Thoracic aorta (tissue), 2 donors: ENCODE data around the gene IL12RB2. TPM values are rescaled to one million over a fixed set of nuclear protein-coding genes. Genes with fewer than 3 reads are reported as not detected.
A peak's percentile ranks its signal among the peaks of the same experiment; 100 is the strongest.

Source experiments
- ATAC-seq: fragments of 150-250 bp; one replicate; pipeline ENCODE4 v1.8.0; 2017; ENCODE audit warnings: low read depth; ENCODE audit not compliant: insufficient number of reproducible peaks, low FRiP score
- DNase-seq: peaks from one replicate; pipeline ENCODE4 v3.0.0-alpha.2; 2020; ENCODE audit warnings: low spot score
- H3K27ac ChIP-seq, 2 donors: fragments of 200-600 bp; sonication (generic); 1 replicate in 1 of 2; 2 replicates in 1 of 2; pipeline ENCODE4 v1.5.1; 2016; ENCODE audit warnings: mild to moderate bottlenecking in 2 of 2, moderate library complexity in 2 of 2
- H3K27me3 ChIP-seq: fragments of 200-600 bp; sonication (generic); replicated peaks from 2 replicates; pipeline ENCODE4 v1.6.0; 2016; ENCODE audit warnings: mild to moderate bottlenecking; ENCODE audit not compliant: insufficient read depth
- H3K36me3 ChIP-seq: fragments of 200-600 bp; sonication (generic); one replicate; pipeline ENCODE4 v1.5.1; 2016
- H3K4me1 ChIP-seq, 2 donors: fragments of 200-600 bp; sonication (generic); 1 replicate in 1 of 2; 2 replicates in 1 of 2; pipeline versions ENCODE4 v1.5.1 to v1.6.0; 2016; ENCODE audit warnings: low read depth in 2 of 2, mild to moderate bottlenecking in 1 of 2; ENCODE audit not compliant: control insufficient read depth in 1 of 2
- H3K4me3 ChIP-seq: fragments of 200-600 bp; sonication (generic); 2 replicates; pipeline ENCODE4 v1.5.1; 2016; ENCODE audit warnings: mild to moderate bottlenecking
- H3K9me3 ChIP-seq: fragments of 200-600 bp; sonication (generic); 2 replicates; pipeline ENCODE4 v1.5.1; 2016
- total RNA-seq, 2 donors: library from RNA; depleted of rRNA; stranded (reverse); fragments of >200 nt; gene quantifications; one replicate each; pipeline versions ENCODE4 v1.1.0 to v1.2.3, GENCODE V29; 2016
- TF ChIP-seq, protein P1 (sequence below): fragments of 200-600 bp; sonication (generic); IDR thresholded peaks from one replicate; pipeline ENCODE4 v1.5.1; 2019; ENCODE audit warnings: antibody characterized with exemption

IL12RB2 gene
- total RNA-seq, 2 donors from 2014 or later = 3.1 to 3.5 TPM

DNA sequence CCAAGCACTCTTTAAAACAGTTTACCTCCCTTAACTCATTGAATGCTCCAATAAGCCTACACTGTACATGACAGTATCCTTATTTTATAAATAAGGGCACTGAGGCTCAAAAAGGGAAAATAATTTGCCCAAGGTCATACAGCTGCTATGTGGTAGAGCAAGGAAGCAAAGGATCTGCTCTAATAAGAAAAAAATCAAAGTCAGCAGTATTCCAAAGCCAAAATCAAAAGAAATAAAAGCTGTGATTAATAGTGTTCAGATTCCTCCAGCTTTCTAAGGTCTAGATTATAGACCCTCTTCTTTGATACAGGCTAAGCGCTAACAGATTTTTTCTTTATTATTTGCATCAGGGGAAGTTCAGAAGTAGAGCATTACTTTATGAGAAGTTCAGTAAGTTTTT is 39.3 kb downstream of the IL12RB2 start:
- TF ChIP-seq, protein P1, sequence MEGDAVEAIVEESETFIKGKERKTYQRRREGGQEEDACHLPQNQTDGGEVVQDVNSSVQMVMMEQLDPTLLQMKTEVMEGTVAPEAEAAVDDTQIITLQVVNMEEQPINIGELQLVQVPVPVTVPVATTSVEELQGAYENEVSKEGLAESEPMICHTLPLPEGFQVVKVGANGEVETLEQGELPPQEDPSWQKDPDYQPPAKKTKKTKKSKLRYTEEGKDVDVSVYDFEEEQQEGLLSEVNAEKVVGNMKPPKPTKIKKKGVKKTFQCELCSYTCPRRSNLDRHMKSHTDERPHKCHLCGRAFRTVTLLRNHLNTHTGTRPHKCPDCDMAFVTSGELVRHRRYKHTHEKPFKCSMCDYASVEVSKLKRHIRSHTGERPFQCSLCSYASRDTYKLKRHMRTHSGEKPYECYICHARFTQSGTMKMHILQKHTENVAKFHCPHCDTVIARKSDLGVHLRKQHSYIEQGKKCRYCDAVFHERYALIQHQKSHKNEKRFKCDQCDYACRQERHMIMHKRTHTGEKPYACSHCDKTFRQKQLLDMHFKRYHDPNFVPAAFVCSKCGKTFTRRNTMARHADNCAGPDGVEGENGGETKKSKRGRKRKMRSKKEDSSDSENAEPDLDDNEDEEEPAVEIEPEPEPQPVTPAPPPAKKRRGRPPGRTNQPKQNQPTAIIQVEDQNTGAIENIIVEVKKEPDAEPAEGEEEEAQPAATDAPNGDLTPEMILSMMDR = no peak
- DNase-seq = no peak
- no peak overlapping the region for H3K27ac ChIP-seq
- H3K4me3 ChIP-seq = no peak overlapping the region
- no peak for ATAC-seq
- no peaks in the 10 kb centered on the region for H3K36me3 ChIP-seq
- H3K4me1 ChIP-seq = no peaks in the 10 kb centered on the region
- H3K27me3 ChIP-seq = no peaks in the 10 kb centered on the region
- H3K9me3 ChIP-seq = no peaks in the 10 kb centered on the region

DNA sequence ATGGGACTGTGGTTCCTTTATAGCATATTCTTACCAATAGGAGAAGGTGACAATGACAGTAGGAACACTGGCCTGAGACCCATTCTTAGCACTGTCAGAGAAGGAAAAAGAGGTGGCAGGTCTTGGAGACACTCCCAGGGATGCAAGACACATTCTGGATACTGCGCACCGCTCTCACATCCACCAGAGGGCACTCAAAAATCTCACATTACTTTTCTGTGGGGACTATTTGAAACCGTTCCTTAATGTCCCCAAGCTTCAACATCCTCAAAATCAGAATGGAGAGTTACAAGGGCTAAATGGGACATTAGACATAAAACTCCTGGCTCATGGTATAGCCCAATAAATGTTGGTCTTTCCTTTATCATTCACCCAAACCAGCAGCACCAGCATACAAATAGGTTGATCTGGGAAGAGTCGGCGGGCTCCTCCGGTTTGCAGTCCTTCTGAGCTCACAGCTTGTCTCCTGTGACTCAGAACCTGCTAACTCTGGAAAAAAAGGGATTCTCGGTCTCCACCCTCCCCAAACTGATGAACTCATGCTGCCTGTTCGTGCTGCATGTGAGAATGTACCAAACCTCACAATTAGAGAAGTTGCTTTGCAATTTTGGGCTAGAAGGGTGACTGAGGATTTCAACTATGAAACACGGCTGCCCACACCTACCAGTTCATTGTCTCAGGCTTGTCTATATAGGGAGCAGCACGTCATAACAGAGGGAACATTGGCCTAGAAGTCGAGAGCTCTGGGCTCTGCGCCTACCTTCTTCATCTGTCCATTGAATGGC is 40.2 kb downstream of the IL12RB2 start:
- Histone ChIP-seq H3K27me3 (no peaks in the 10 kb centered on the region), H3K9me3 (no peaks in the 10 kb centered on the region), H3K4me1 (no peaks in the 10 kb centered on the region), H3K4me3 (no peak overlapping the region), H3K36me3 (no peaks in the 10 kb centered on the region), H3K27ac (no peak overlapping the region)
- no peak for DNase-seq
- TF ChIP-seq, protein P1 = peak; percentile 67
- peak; percentile 57 for ATAC-seq

DNA sequence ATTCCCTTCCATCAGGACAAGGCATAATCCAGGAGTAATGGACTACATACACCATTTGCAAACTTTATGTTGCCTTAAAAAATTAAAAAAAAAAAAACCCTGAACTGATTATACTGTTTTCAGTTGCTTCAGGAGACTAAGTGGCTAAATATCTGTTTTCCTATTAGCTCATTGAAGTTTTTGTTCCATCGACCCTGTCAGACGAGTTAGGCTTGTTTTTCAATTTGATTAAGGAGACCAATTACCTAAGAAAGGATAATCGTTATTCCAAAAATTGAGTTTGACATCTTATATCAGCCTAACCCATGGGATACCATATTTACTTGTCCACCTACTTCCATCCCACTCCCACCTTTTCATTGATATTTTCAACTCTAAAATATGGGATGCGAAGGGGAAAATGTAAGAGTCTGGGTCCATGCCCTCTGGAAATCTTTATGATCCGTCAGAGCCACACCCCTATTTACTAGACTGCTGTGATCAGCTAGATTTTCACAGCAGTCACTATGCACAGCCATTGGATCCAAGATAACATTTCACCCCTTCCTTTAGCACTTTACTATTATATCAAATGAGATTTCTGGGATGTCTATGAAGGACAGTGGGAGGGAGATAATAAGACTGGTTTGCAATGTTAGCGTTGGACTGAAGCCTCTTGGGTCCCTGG is 41.0 kb downstream of the IL12RB2 start:
- TF ChIP-seq, protein P1 = no peak
- no peak for DNase-seq
- Histone ChIP-seq H3K4me1 (no peaks in the 10 kb centered on the region), H3K9me3 (no peaks in the 10 kb centered on the region), H3K36me3 (no peaks in the 10 kb centered on the region), H3K4me3 (no peak overlapping the region), H3K27ac (no peak overlapping the region), H3K27me3 (no peaks in the 10 kb centered on the region)
- ATAC-seq = no peak

DNA sequence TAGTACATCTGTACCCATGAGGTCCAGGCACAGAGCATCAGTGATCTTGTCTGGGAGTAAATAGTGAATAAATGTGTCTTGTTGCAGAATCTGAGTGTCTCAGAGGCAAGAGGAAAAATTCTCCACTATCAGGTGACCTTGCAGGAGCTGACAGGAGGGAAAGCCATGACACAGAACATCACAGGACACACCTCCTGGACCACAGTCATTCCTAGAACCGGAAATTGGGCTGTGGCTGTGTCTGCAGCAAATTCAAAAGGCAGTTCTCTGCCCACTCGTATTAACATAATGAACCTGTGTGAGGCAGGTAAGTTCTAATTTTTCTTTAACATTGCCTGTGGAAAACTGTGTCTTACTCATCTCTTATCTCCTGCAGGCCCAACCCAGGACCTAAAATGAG is 43.1 kb downstream of the IL12RB2 start:
- no peak for DNase-seq
- Histone ChIP-seq H3K4me3 (no peak overlapping the region), H3K4me1 (no peaks in the 10 kb centered on the region), H3K36me3 (no peaks in the 10 kb centered on the region), H3K27ac (no peak overlapping the region), H3K27me3 (no peaks in the 10 kb centered on the region), H3K9me3 (no peaks in the 10 kb centered on the region)
- TF ChIP-seq, protein P1 = no peak
- ATAC-seq = no peak

DNA sequence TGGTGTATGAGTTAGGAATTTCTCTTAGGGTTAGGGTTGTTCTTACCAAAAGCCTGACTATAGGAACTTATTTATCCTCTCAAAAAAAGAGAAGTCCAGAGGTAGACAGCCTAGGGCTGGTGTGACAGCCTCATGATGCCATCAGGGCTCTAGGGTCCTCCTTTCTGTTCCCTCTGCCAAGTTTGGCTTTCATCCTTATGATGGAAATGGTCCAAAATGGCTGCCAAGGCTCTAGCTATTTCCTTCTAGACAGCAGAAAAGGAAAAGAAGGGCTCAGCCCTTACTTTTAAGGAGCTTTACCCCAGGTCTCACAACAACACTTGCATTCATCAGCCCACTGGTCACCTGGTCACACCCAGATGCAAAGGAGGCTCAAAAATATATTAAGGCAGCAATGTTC is 44.5 kb downstream of the IL12RB2 start:
- no peak overlapping the region for H3K27ac ChIP-seq
- ATAC-seq (no peak), DNase-seq (no peak)
- no peak overlapping the region for H3K4me3 ChIP-seq
- no peaks in the 10 kb centered on the region for H3K9me3 ChIP-seq
- no peaks in the 10 kb centered on the region for H3K36me3 ChIP-seq
- no peaks in the 10 kb centered on the region for H3K27me3 ChIP-seq
- TF ChIP-seq, protein P1 = no peak
- H3K4me1 ChIP-seq = no peaks in the 10 kb centered on the region
